Transverse colon (tissue), 4 donors: ENCODE results near the gene MEAF6.

Experiments
- EP300 ChIP-seq: sonication (generic); formaldehyde crosslinking; IDR thresholded peaks from one replicate; pipeline ENCODE4 v1.6.1; 2017; ENCODE audit warnings: antibody characterized with exemption, low read depth
- POLR2A ChIP-seq: fragments of 450-650 bp; IDR thresholded peaks from one replicate; pipeline ENCODE4 v1.6.1; 2016; ENCODE audit warnings: antibody characterized with exemption, mild to moderate bottlenecking, moderate library complexity
- POLR2AphosphoS5 ChIP-seq, 3 donors: sonication (generic); formaldehyde crosslinking; IDR thresholded peaks; one replicate each; pipeline ENCODE4 v1.6.1; 2016; ENCODE audit warnings: antibody characterized with exemption in 3 of 3
- TF ChIP-seq, protein P1 (sequence below), 5 experiments: fragments of 200-600 bp in 3 of 5; fragments of 450-650 bp in 2 of 5; sonication (generic) in 3 of 5; IDR thresholded peaks; 1 replicate in 2 of 5; 2 replicates in 3 of 5; pipeline ENCODE4 v1.5.1; 2016 to 2017; ENCODE audit warnings: antibody characterized with exemption in 5 of 5, inconsistent platforms in 3 of 5, mild to moderate bottlenecking in 2 of 5, moderate library complexity in 1 of 5

DNA sequence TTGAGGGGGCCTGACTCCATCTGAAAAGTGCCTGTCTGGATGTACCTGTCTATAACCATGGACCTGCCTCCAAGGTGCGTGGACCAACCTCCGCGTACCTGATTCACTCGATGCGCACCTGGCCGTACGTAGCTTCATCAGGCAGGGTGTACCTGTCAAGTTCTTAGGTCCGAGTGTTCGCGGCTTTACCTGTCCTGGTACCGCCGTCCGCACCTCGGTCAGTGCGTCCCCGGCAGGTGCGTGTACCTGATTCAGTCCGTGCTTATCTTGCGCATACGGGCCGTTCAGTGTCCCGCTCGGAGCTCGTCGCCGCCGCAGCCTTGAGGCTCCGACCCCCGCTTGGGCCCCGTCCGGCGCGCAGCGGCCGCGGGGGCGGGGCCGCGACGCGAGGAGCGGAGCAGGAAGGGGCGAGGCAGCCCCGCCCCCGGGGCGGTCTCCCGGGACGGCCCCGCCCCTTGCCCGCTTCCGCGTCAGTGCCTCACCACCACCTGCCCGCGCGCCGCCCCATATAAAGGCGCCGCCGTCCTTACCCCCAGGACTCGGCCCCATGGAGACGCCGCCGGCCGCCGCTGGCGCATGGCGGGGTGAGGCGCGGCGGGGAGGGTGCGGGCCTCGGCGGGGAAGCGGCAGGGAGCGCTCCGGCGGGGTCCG, 40.4 kb downstream of the MEAF6 start, which contains the start of gene ZC3H12A:
- no peak for TF ChIP-seq EP300
- TF ChIP-seq, protein P1, sequence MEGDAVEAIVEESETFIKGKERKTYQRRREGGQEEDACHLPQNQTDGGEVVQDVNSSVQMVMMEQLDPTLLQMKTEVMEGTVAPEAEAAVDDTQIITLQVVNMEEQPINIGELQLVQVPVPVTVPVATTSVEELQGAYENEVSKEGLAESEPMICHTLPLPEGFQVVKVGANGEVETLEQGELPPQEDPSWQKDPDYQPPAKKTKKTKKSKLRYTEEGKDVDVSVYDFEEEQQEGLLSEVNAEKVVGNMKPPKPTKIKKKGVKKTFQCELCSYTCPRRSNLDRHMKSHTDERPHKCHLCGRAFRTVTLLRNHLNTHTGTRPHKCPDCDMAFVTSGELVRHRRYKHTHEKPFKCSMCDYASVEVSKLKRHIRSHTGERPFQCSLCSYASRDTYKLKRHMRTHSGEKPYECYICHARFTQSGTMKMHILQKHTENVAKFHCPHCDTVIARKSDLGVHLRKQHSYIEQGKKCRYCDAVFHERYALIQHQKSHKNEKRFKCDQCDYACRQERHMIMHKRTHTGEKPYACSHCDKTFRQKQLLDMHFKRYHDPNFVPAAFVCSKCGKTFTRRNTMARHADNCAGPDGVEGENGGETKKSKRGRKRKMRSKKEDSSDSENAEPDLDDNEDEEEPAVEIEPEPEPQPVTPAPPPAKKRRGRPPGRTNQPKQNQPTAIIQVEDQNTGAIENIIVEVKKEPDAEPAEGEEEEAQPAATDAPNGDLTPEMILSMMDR (IDR thresholded peaks at IDR 0.05) = no peak
- TF ChIP-seq POLR2A = peak; percentile 95
- TF ChIP-seq POLR2AphosphoS5 (IDR thresholded peaks at IDR 0.05) = peak; percentile 99 to 100 (median 100)
